OCI-LY7 (cell line): Measurements from ENCODE around the gene CFAP61. TPM values are rescaled to one million over a fixed set of nuclear protein-coding genes. Genes with fewer than 3 reads are reported as not detected.

Experiments used
- BruUV-seq: library from RNA; stranded (reverse); fragments of 400-500 nt; replicated peaks from 2 replicates; lab custom pipeline; 2021; lab: Mats Ljungman, UMichigan
- CTCF ChIA-PET: fragments of 300-600 bp; sonication (Branson Sonifier 250); formaldehyde crosslinking; loops from one replicate; lab custom pipeline; 2022; ENCODE audit warnings: antibody characterized with exemption; ENCODE audit not compliant: unreplicated experiment; lab: Charles Lee
- POLR2A ChIA-PET: fragments of 300-600 bp; sonication (Branson Sonifier 250); formaldehyde crosslinking; loops from one replicate; lab custom pipeline; 2022; ENCODE audit warnings: antibody characterized with exemption; lab: Charles Lee
- DNase-seq: peaks from one replicate; pipeline ENCODE4 v3.0.0-alpha.2; 2015; ENCODE audit warnings: low spot score
- H2AFZ ChIP-seq: fragments of 200-600 bp; sonication (generic), shearing (Covaris generic); 2 replicates; pipeline ENCODE4 v1.6.1; 2014; ENCODE audit warnings: mild to moderate bottlenecking, antibody characterized with exemption, low read length, moderate library complexity
- H3K27ac ChIP-seq: fragments of 200-600 bp; sonication (generic); 2 replicates; pipeline ENCODE4 v1.5.1; 2014; ENCODE audit warnings: mixed run types, low read depth, mild to moderate bottlenecking, moderate library complexity, low read length, inconsistent platforms; ENCODE audit not compliant: poor library complexity, severe bottlenecking
- H3K36me3 ChIP-seq: fragments of 200-600 bp; sonication (generic); 2 replicates; pipeline ENCODE4 v1.6.1; 2014; ENCODE audit warnings: mild to moderate bottlenecking, antibody characterized with exemption, low read length, moderate library complexity, mixed read lengths; ENCODE audit not compliant: insufficient read depth
- H3K4me1 ChIP-seq: fragments of 200-600 bp; sonication (generic); 2 replicates; pipeline ENCODE4 v1.5.1; 2014; ENCODE audit warnings: mild to moderate bottlenecking, low read length; ENCODE audit not compliant: insufficient read depth, poor library complexity, severe bottlenecking
- H3K4me2 ChIP-seq: fragments of 200-600 bp; sonication (generic); 2 replicates; pipeline ENCODE4 v1.6.1; 2014; ENCODE audit warnings: mild to moderate bottlenecking, low read length
- H3K4me3 ChIP-seq: fragments of 200-600 bp; sonication (generic); 2 replicates; pipeline ENCODE4 v1.5.1; 2014; ENCODE audit warnings: mild to moderate bottlenecking, low read depth, low read length; ENCODE audit not compliant: poor library complexity, severe bottlenecking
- H3K79me2 ChIP-seq: fragments of 200-600 bp; sonication (generic); 2 replicates; pipeline ENCODE4 v1.6.1; 2016; ENCODE audit warnings: low read depth, mild to moderate bottlenecking, low read length, moderate library complexity, mixed read lengths; ENCODE audit not compliant: insufficient read depth
- H3K9me2 ChIP-seq: fragments of 200-600 bp; sonication (generic); 2 replicates; pipeline ENCODE4 v1.6.1; 2016; ENCODE audit warnings: mild to moderate bottlenecking, low read length, mixed read lengths; ENCODE audit not compliant: insufficient read depth
- H3K9me3 ChIP-seq: fragments of 200-600 bp; sonication (generic); 2 replicates; pipeline ENCODE4 v1.6.1; 2014; ENCODE audit warnings: mild to moderate bottlenecking, mixed run types, low read length, mixed read lengths
- H4K20me1 ChIP-seq: fragments of 200-600 bp; sonication (generic); 2 replicates; pipeline ENCODE4 v1.6.1; 2014; ENCODE audit warnings: mild to moderate bottlenecking, antibody characterized with exemption, low read length, moderate library complexity, mixed read lengths; ENCODE audit not compliant: insufficient read depth
- EZH2phosphoT487 ChIP-seq: fragments of 200-600 bp; sonication (generic); IDR thresholded peaks from 2 replicates; pipeline ENCODE4 v1.6.1; 2018; ENCODE audit warnings: low read depth, borderline replicate concordance, mild to moderate bottlenecking, mixed run types, antibody characterized with exemption, low read length, moderate library complexity, mixed read lengths
- intact Hi-C: fragments of 100-400 bp; cut with micrococcal nuclease; formaldehyde crosslinking; loops from one replicate; pipeline ENCODE4 v1.10.0; 2022; ENCODE audit not compliant: unreplicated experiment
- total RNA-seq, 2 experiments: library from RNA; depleted of rRNA in 1 of 2; stranded (reverse); fragments of >200 nt in 1 of 2; shearing (Covaris generic) in 1 of 2; gene quantifications; 2 replicates each; pipeline ENCODE4 v1.2.3, GENCODE V29; 2014 to 2022
- TF ChIP-seq, protein P1 (sequence below): fragments of 200-600 bp; sonication (generic); conservative IDR thresholded peaks from 2 replicates; pipeline ENCODE4 v1.5.1; 2014; ENCODE audit warnings: mild to moderate bottlenecking, antibody characterized with exemption, low read length, moderate library complexity, mixed read lengths

CFAP61 gene
- total RNA-seq, 2 experiments from 2014 or later, result 0.06 TPM; not detected in 1

DNA sequence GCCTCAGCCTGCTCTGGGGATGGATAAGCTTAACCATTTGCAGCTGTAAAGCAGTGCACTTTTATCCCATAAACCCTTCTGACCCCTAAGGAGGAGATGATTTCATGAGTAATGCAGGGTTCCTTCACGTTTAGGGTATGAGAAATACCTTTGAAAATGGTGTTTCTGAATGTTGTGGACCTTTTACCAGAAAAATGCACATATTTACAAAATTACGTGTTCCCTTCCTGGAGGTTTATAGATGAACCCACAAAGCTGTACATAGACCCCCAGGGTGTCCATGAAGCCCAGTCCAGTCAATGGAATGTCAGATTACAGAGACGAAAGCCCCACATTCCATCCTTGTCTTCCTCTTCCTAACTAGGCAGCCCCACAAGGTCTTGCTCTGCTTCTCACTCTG, 237.0 kb downstream of the CFAP61 start:
- H3K4me1 ChIP-seq, result no peaks in the 10 kb centered on the region
- no peaks in the 10 kb centered on the region for H3K9me3 ChIP-seq
- no peak overlapping the region for H2AFZ ChIP-seq
- no peaks in the 10 kb centered on the region for H3K36me3 ChIP-seq
- no TSS peak for BruUV-seq
- no peak overlapping the region for H3K4me2 ChIP-seq
- TF ChIP-seq, protein P1, sequence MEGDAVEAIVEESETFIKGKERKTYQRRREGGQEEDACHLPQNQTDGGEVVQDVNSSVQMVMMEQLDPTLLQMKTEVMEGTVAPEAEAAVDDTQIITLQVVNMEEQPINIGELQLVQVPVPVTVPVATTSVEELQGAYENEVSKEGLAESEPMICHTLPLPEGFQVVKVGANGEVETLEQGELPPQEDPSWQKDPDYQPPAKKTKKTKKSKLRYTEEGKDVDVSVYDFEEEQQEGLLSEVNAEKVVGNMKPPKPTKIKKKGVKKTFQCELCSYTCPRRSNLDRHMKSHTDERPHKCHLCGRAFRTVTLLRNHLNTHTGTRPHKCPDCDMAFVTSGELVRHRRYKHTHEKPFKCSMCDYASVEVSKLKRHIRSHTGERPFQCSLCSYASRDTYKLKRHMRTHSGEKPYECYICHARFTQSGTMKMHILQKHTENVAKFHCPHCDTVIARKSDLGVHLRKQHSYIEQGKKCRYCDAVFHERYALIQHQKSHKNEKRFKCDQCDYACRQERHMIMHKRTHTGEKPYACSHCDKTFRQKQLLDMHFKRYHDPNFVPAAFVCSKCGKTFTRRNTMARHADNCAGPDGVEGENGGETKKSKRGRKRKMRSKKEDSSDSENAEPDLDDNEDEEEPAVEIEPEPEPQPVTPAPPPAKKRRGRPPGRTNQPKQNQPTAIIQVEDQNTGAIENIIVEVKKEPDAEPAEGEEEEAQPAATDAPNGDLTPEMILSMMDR, result no peak
- no peak for TF ChIP-seq EZH2phosphoT487
- H3K9me2 ChIP-seq, result no peaks in the 10 kb centered on the region
- ChIA-PET POLR2A (no interaction called here), CTCF (interaction anchor here (0.8 kb wide), 1 partner anchor 29 kb away, joined by 3 read pairs; no protein-coding TSS in a partner anchor)
- DNase-seq, result no peak
- intact Hi-C loops, result no loop called here
- no peak overlapping the region for H3K27ac ChIP-seq
- no peaks in the 10 kb centered on the region for H3K79me2 ChIP-seq
- H4K20me1 ChIP-seq, result no peaks in the 10 kb centered on the region
- H3K4me3 ChIP-seq, result no peak overlapping the region

DNA sequence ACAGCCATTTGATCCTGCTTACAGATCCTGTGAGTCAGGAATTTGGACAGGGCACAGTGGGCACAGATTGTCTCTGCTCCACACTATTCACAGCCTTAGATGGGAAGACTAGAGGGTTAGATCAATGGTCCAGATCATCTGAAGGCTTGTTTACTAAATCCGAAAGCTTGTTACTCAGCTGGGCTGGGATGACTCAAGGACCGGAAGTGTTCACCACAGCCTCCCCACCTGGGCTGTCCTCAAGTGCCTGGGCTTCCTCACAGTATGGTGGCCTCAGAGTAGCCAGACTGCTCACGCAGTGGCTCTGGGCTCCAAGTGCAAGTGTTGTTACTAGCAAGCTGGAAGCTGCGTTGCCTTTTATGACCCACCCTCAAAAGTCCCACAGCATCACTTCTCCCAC, 240.1 kb downstream of the CFAP61 start:
- CTCF ChIA-PET, result no interaction called here

DNA sequence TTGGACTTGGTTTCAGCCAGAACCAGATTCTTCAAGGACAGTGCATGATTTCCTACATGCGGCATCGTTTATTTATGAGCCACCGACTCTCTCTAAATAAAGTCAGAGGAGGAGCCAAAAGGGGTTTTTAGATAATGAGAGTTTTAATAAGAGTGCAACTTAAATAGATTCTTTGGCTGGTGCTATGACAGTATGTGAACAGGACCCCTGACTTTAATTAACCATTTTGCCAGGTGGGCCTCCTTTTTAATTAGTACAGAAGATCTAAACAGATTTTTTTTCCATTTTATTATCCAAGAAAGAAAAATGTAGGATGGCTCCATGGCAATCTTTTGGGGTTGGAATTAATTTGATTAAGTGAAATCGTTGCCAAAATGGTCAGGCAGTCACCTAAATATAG, 240.8 kb downstream of the CFAP61 start:
- no peak overlapping the region for H2AFZ ChIP-seq
- H3K79me2 ChIP-seq, result no peaks in the 10 kb centered on the region
- H3K4me3 ChIP-seq, result no peak overlapping the region
- ChIA-PET CTCF (no interaction called here), POLR2A (no interaction called here)
- H3K9me3 ChIP-seq, result no peaks in the 10 kb centered on the region
- no peaks in the 10 kb centered on the region for H4K20me1 ChIP-seq
- intact Hi-C loops, result no loop called here
- H3K4me2 ChIP-seq, result no peak overlapping the region
- TF ChIP-seq, protein P1, result no peak
- TF ChIP-seq EZH2phosphoT487, result no peak
- no peaks in the 10 kb centered on the region for H3K4me1 ChIP-seq
- DNase-seq, result no peak
- BruUV-seq, result no TSS peak
- H3K27ac ChIP-seq, result no peak overlapping the region
- H3K9me2 ChIP-seq, result no peaks in the 10 kb centered on the region
- H3K36me3 ChIP-seq, result no peaks in the 10 kb centered on the region

More for the DNA sequence above, 240.1 kb downstream of the CFAP61 start:
- Histone ChIP-seq H4K20me1 (no peaks in the 10 kb centered on the region), H3K79me2 (no peaks in the 10 kb centered on the region), H3K4me3 (no peak overlapping the region), H3K4me2 (no peak overlapping the region), H3K9me2 (no peaks in the 10 kb centered on the region), H3K9me3 (no peaks in the 10 kb centered on the region), H3K4me1 (no peaks in the 10 kb centered on the region), H2AFZ (no peak overlapping the region), H3K36me3 (no peaks in the 10 kb centered on the region), H3K27ac (no peak overlapping the region)
- BruUV-seq, result no TSS peak
- intact Hi-C loops, result no loop called here
- POLR2A ChIA-PET, result no interaction called here
- no peak for DNase-seq
- TF ChIP-seq EZH2phosphoT487, result no peak
- TF ChIP-seq, protein P1, result no peak
